T-helper 1 cell treated with Interleukin-12 subunit alpha and Interleukin-12 subunit beta and Interleukin-4 antibody, amounts not matched to agents 30 ng/mL and 1 ng/mL, for 36 hours (primary cell): ENCODE measurements around the gene WDR31. TPM values are rescaled to one million over a fixed set of nuclear protein-coding genes. Genes with fewer than 3 reads are reported as not detected.
"Not testable (repeated sequence)": the region's sequence is repeated elsewhere in the genome, so short reads cannot be mapped to it uniquely, and the experiment has no call there.

ENCODE experiments used
- intact Hi-C: fragments of 100-400 bp; cut with micrococcal nuclease; formaldehyde crosslinking; loops from one replicate; pipeline ENCODE4 v1.15.1; 2024
- total RNA-seq: library from RNA; stranded (reverse); gene quantifications from 2 replicates; pipeline ENCODE4 v1.2.3, GENCODE V29; 2022

The WDR31 gene
- total RNA-seq, 1 donor from 2014 or later, result 1.2 TPM

- intact Hi-C loops, result no loop called here
Measured at GRCh38 chr9:113298924-113299770, 40.9 kb downstream of the WDR31 start.

- intact Hi-C loops, result no loop called here
Measured at GRCh38 chr9:113298311-113298710, 41.8 kb downstream of the WDR31 start.

- intact Hi-C loops, result no loop called here
Measured at GRCh38 chr9:113296796-113297558, 43.1 kb downstream of the WDR31 start.

GRCh38 chr9:113296247-113296646, 43.8 kb downstream of the WDR31 start:
- intact Hi-C loops, result not testable (repeated sequence)

- intact Hi-C loops, result no loop called here
Measured at GRCh38 chr9:113293285-113293878, 46.7 kb downstream of the WDR31 start.

GRCh38 chr9:113290052-113290607, 49.9 kb downstream of the WDR31 start:
- intact Hi-C loops, result no loop called here

GRCh38 chr9:113289091-113289490, 51.0 kb downstream of the WDR31 start:
- intact Hi-C loops, result no loop called here

GRCh38 chr9:113281356-113281755, 58.7 kb downstream of the WDR31 start:
- intact Hi-C loops, result no loop called here

- intact Hi-C loops, result loop anchor here (5.0 to 10.0 kb wide), 2 partner anchors 1093 to 1614 kb away; partner anchors contain the start of gene GNG10
Measured at GRCh38 chr9:113278840-113279239, 61.2 kb downstream of the WDR31 start.

GRCh38 chr9:113275157-113276131, 64.6 kb downstream of the WDR31 start, which contains the start of the genes CDC26 and PRPF4:
Gene CDC26, minus strand, starts transcription at chr9:113275572. Its CDS starts 3,065 bp downstream, at chr9:113272507.
Gene PRPF4, plus strand, starts transcription at chr9:113275658. Its CDS starts 86 bp downstream, at chr9:113275744.
- intact Hi-C loops, result loop anchor here (1.0 to 10.0 kb wide), 15 partner anchors 43 to 1793 kb away; partner anchors contain the start of genes ALAD, C9orf43, DNAJC25 and FKBP15

- intact Hi-C loops, result loop anchor here (1.0 to 10.0 kb wide), 18 partner anchors 35 to 1792 kb away; partner anchors contain the start of genes ALAD, C9orf43, DNAJC25 and FKBP15
Measured at GRCh38 chr9:113274474-113275156, 65.5 kb downstream of the WDR31 start.

- intact Hi-C loops, result loop anchor here (10.0 kb wide), 1 partner anchor 1605 kb away; the partner anchor contains the start of gene GNG10
Measured at GRCh38 chr9:113269871-113270270, 70.2 kb downstream of the WDR31 start.

GRCh38 chr9:113269355-113269754, 70.7 kb downstream of the WDR31 start:
- intact Hi-C loops, result no loop called here

- intact Hi-C loops, result no loop called here
Measured at GRCh38 chr9:113267911-113268566, 72.0 kb downstream of the WDR31 start.

- intact Hi-C loops, result no loop called here
Measured at GRCh38 chr9:113266174-113266573, 73.9 kb downstream of the WDR31 start.
